C1 segment of cervical spinal cord (tissue), 14 donors: ENCODE data around the gene CD207.
"Not testable (repeated sequence)": the region's sequence is repeated elsewhere in the genome, so short reads cannot be mapped to it uniquely, and the experiment has no call there.

Experiments used
- DNase-seq, 14 donors: peaks; one replicate each; lab custom pipeline; 2025; lab: John Stamatoyannopoulos, UW

CD207 gene

GRCh38 chr2:70828914-70829824, 6.4 kb downstream of the CD207 start:
- no peak for DNase-seq

GRCh38 chr2:70828115-70828514, 7.5 kb downstream of the CD207 start:
- no peak for DNase-seq

DNA sequence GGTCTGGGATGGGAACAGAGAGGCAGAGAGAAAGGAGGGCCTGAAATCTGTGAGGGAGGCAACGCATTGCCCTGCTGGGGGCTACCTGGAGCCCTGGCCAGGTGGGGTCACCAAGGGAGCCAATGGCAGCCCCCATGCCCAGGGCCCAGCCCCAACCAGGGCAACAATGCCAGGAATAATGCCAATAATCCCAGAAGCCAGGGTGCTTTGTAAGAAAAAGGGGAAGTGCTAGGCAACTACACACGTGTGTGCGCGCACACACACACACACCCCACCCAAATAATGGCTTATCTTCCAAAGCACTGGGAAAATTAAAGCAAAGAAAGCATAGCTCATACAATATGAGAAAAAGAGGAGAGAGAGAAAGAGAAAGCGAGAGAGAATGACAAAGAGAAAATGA, 8.2 kb downstream of the CD207 start:
- DNase-seq: no peak

DNA sequence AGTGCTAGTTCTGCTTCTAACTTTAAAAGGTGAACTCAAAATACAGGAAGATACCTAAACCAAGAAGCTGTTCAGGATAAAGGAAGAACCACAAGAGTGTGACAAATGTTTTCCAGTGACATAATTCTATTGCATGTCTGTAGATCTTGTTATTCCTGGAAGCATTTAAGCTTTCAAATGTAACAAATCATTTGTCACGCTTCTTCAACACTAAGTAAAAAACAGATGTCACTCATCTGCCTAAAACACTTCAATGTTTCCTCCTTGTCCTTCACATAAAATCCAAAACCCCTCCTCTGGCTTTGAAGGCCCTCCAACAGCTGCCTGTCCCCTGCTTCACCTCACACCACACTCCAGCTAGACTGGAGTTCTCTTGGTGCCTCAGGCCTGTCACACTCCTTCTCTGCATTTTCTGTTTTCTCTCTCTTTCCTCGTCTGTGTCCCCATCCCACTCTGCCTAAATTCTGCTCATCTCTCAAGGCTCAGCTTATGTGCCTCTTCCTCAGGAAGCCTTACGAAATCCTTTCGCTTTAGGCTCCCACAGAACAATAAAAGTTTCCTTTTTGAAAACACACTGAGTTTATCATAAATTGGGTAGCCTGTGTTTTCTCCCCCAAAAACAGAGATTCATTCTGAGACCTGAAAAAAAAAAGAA, 8.8 kb downstream of the CD207 start:
- DNase-seq: no peak

DNA sequence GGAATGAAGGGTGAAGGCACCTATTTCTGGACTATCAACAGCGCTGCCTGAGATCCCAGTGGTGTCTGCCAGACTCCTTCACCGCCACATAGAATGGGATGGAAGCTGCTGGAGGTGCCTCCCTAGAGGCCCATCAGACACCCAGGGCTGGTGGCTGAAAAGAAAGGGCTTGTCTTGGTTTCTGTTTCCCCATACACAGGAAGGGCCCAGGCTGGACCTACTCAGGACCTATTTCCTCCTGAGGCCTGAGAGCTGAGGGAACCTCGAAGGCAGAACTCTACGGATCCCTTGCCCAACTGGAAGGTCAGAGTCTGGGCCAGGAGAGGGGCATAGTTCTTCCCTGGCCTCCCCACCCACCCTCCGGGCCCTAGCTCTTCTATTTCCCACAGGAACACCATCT, 12.4 kb downstream of the CD207 start:
- no peak for DNase-seq

DNA sequence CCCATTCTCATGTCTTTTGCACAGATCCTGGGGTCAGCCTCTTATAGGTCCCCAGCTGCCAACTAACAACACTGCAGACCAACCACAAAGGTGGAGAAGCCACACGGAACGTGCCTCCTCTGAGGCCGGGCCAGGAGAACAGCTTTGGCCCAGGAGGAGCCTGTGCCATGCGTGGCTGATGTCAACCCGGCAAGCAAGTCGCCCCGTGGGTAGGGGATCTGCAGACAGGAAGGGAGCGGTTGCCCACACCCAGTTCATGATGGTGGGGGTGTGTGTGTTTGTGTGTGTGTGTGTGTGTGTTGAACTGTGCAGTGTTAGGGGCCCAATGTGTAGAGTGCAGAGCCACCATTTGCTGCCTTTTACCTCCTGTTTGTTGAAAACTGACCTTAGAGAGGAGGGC, 12.8 kb downstream of the CD207 start:
- no peak for DNase-seq

DNA sequence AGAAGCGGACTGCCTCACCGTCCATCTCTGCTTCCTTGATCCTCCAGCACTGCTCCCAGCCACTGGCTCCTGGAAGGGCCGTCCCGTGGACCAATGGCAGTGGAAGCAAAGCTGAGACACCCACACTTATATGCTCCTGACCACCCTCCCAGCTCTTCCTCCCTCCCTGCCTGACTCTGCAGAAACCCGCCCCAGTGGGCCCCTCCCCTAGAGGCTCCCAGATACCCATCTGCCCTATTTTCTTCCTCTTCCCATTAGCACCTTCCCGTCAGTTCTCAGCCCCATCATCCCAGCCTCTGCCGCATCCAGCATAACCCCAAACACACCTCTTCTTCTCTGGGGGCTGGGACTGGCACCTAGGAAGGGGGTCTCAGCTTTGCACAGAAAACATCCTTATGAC, 15.1 kb downstream of the CD207 start, which contains the start of gene CLEC4F:
CLEC4F (minus strand) TSS at position 101 of the 400 bp plus-strand sequence; CDS start at position 25, 76 bp downstream.
- no peak for DNase-seq

DNA sequence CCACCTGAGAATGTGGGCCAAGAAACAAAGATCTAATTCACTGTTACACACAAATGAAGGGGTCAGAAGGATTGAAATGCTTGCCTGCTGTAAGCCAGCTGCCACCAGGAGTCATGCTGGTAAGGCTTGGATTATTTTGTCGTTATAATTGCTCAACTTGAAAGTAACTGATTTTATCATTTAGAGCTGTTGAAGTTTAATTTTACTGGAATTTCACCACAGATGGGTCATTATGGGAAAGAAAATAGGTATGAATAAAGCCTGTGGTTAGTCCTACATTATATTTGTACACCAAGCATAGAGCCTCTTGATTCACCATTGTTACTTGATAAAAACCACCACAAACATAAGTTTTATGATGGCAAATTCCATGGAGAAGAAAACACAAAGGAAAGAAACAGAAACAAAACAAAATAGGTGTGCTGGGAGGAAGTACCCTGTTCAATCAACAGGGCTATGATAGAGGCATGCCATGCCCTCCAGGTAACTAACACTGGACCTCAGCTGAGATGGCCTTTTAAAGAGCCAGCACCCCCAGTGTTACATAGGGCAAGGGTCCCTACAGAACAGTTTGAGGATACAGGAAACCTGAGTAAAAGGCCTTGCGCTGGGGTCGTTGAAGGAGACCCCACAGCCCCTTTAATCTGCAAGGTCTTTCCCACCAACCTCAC, 18.2 kb downstream of the CD207 start:
- DNase-seq: no peak

DNA sequence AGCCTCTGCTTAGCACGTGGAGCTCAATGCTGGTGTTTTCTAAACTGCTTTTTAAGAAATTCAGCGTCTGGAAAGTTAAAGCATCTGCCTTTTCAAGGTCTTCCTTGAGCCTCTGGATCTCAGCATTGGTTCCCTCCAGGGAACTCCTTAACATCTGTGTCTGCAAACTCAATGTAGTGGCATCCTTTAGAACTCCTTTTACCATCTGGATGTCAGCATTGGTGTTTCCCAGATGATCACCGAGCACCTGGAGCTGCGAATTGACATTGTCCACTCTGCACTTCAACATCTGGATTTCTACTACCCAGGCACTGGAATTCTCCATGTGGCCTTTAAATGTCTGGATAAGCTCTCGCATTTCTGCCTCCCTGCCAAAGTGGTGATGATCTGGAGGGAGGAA, 18.9 kb downstream of the CD207 start:
- no peak for DNase-seq

- DNase-seq: no peak
Measured at GRCh38 chr2:70808983-70809958, 26.3 kb downstream of the CD207 start.

DNA sequence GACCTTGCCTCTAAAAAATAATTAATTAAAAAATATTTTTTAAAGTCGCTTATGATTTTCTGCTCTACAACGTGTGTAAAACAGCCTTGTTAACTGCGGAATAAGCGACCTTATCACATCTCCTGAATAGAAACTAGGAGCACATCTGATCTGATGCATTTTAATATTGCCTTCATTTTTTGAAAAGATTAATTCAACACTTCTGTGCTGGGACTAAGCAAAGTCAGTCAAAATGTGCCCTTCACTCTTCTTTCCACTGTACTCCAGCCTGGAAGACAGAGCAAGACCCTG, 27.8 kb downstream of the CD207 start:
- DNase-seq: no peak

- no peak for DNase-seq
Measured at GRCh38 chr2:70807102-70807827, 28.4 kb downstream of the CD207 start.

DNA sequence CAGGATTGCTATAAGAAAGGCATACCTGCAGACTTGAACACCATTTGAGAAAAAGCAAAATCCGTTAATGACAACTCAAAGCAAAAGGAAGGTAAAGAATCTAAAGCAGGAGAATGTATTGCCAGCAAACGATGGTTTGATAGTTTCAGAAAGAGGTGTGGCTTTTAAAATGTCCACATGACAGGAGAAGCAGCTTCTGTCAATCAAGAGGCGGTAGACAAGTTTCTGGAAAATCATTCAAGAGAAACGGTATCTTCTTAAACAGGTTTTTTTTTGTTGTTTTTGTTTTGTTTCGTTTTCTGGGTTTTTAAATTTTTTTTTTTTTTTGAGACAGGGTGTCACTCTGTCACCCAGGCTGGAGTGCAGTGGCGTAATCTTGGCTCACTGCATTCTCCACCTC, 29.0 kb downstream of the CD207 start:
- DNase-seq: no peak

- no peak for DNase-seq
Measured at GRCh38 chr2:70806013-70806412, 29.6 kb downstream of the CD207 start.

DNA sequence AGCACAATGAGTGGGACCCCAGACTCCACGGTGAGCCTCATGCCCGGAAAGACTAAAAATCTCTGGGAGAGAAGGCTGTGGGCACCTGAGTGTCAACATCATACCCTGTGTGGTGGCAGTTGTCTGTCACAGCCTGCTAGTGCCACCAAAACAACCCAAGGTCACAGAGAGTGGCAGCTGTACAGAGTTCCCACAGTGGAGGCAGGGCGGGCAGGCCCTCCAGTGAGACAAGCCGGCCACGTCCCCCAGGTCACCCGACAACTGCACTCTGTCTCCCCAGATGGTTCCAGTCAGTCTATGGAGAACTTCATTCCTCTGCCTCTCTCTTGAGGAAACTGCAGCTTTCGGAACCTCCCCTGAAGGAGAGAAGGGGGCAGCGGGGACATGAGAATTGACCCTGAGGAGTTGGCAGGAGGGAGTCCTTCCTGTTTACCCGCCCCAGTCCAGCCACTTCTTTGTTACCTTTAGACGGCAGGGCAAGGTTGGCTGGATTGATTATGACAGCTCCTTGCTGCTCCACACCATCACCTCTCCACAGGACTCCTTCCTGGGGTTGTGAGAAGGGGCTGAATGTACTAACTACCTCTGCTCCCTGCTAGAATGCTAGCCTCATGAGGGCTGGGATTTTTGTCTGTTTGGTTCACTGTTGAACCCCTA, 33.9 kb downstream of the CD207 start:
- no peak for DNase-seq

DNA sequence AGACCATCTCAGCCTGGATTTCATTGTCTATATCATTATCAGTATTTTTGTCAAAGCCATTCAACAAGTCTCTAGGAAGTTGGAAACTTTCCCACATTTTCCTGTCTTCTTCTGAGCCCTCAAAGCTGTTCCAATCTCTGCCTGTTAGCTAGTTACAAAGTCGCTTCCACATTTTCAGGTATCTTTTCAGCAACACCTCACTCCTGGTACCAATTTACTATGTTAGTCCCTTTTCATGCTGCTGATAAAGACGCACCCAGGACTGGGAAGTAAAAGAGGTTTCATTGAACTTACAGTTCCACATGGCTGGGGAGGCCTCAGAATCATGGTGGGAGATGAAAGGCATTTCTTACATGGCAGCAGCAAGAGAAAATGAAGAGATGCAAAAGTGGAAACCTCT, 35.9 kb downstream of the CD207 start:
- DNase-seq: no peak

GRCh38 chr2:70797996-70798395, 37.6 kb downstream of the CD207 start:
- not testable (repeated sequence) for DNase-seq

DNA sequence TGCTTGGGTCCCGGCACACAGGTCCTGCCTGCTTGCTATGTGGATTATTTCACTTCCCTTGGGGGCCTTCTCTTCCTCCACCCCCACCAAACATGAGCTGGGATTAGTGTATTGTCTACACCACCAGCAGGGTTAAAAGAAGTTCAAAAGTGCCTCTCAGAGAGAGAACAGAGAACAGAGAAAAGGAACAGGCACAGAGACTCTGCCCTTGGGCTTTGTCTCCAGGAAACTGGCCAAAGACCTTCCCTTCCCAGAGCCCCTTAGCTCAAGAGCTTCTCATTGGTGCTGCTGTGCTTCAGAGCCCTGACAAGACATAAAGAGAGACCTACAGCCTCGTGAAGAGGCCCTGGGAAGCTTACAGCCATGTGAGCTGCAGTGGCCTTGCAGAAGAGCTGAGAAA, 38.1 kb downstream of the CD207 start:
- DNase-seq: no peak

GRCh38 chr2:70796262-70796661, 39.4 kb downstream of the CD207 start:
- no peak for DNase-seq
